Measurements from ENCODE around the gene OOSP2. TPM values are rescaled to one million over a fixed set of nuclear protein-coding genes. Genes with fewer than 3 reads are reported as not detected.
"Not testable (repeated sequence)": the region's sequence is repeated elsewhere in the genome, so short reads cannot be mapped to it uniquely, and the experiment has no call there.

Gene OOSP2
- total RNA-seq, 1 experiment from 2014 or later: not detected

GRCh38 chr11:60065801-60066200, 25.6 kb downstream of the OOSP2 start:
- Histone ChIP-seq H4K20me1 (ENCODE audit: low read length) (no peaks in the 10 kb centered on the region), H3K27ac (ENCODE audit: low read length) (no peak overlapping the region), H3K4me3 (ENCODE audit: low read length) (no peak overlapping the region), H3K4me2 (ENCODE audit: low read length) (no peak overlapping the region), H3K27me3 (ENCODE audit: low read length) (no peaks in the 10 kb centered on the region), H3K4me1 (ENCODE audit: insufficient read depth, low read length) (peaks cover 10% of the 10 kb centered on the region), H3K36me3 (ENCODE audit: low read depth, low read length) (no peaks in the 10 kb centered on the region), H3F3A (ENCODE audit: low read length, unreplicated experiment) (no peaks in the 10 kb centered on the region), H3K9ac (ENCODE audit: low read length) (no peak overlapping the region), H3K9me2 (replicated peaks; ENCODE audit: low read length) (no peaks in the 10 kb centered on the region), H3K79me2 (ENCODE audit: low read length) (no peaks in the 10 kb centered on the region), H2AFZ (ENCODE audit: low read length) (no peak overlapping the region), H3K9me3 (ENCODE audit: low read length) (no peaks in the 10 kb centered on the region)
- DNase-seq (no peak), ATAC-seq (no peak)
- no peak for TF ChIP-seq EZH2 (IDR thresholded peaks at IDR 0.05; ENCODE audit: low read length, unreplicated experiment)
- no TSS peak for BruUV-seq (replicated peaks)
- POLR2A ChIA-PET (ENCODE audit: unreplicated experiment): no interaction called here
- intact Hi-C loops (cut with micrococcal nuclease): no loop called here
- CTCF ChIA-PET: no interaction called here

GRCh38 chr11:60069450-60069849, 29.2 kb downstream of the OOSP2 start:
- Histone ChIP-seq H2AFZ (ENCODE audit: low read length) (no peak overlapping the region), H3K9me3 (ENCODE audit: low read length) (no peaks in the 10 kb centered on the region), H3K27me3 (ENCODE audit: low read length) (no peaks in the 10 kb centered on the region), H3K9me2 (replicated peaks; ENCODE audit: low read length) (no peaks in the 10 kb centered on the region), H3K36me3 (ENCODE audit: low read depth, low read length) (no peaks in the 10 kb centered on the region), H3K9ac (ENCODE audit: low read length) (no peak overlapping the region), H3F3A (ENCODE audit: low read length, unreplicated experiment) (no peaks in the 10 kb centered on the region), H3K27ac (ENCODE audit: low read length) (no peak overlapping the region), H3K4me3 (ENCODE audit: low read length) (no peak overlapping the region), H3K4me1 (ENCODE audit: insufficient read depth, low read length) (peaks cover 6% of the 10 kb centered on the region), H3K4me2 (ENCODE audit: low read length) (no peak overlapping the region), H4K20me1 (ENCODE audit: low read length) (no peaks in the 10 kb centered on the region), H3K79me2 (ENCODE audit: low read length) (no peaks in the 10 kb centered on the region)
- intact Hi-C loops (cut with micrococcal nuclease): no loop called here
- TF ChIP-seq EZH2phosphoT487 (IDR thresholded peaks at IDR 0.05; ENCODE audit: borderline replicate concordance, low read length) (no peak), CTCF (conservative IDR thresholded peaks at IDR 0.05; ENCODE audit: low read depth, low read length) (no peak), EZH2 (IDR thresholded peaks at IDR 0.05; ENCODE audit: low read length, unreplicated experiment) (no peak)
- POLR2A ChIA-PET (ENCODE audit: unreplicated experiment): no interaction called here
- CTCF ChIA-PET: no interaction called here
- BruUV-seq (replicated peaks): no TSS peak
- DNase-seq (no peak), ATAC-seq (no peak)

GRCh38 chr11:60071644-60072043, 31.4 kb downstream of the OOSP2 start:
- POLR2A ChIA-PET (ENCODE audit: unreplicated experiment); H4K20me1 ChIP-seq (ENCODE audit: low read length); DNase-seq; H3K27me3 ChIP-seq (ENCODE audit: low read length); H3K4me2 ChIP-seq (ENCODE audit: low read length); H3K4me1 ChIP-seq (ENCODE audit: insufficient read depth, low read length); H3F3A ChIP-seq (ENCODE audit: low read length, unreplicated experiment); H3K9me3 ChIP-seq (ENCODE audit: low read length); H3K36me3 ChIP-seq (ENCODE audit: low read depth, low read length); H3K9ac ChIP-seq (ENCODE audit: low read length); H3K27ac ChIP-seq (ENCODE audit: low read length); H3K4me3 ChIP-seq (ENCODE audit: low read length); H2AFZ ChIP-seq (ENCODE audit: low read length); H3K9me2 ChIP-seq (replicated peaks; ENCODE audit: low read length); ATAC-seq; H3K79me2 ChIP-seq (ENCODE audit: low read length); CTCF ChIA-PET; intact Hi-C loops (cut with micrococcal nuclease); BruUV-seq (replicated peaks): not testable (repeated sequence)

- no peak overlapping the region for H3K27ac ChIP-seq (ENCODE audit: low read length)
- H3K9me2 ChIP-seq (replicated peaks; ENCODE audit: low read length): no peaks in the 10 kb centered on the region
- no peak overlapping the region for H3K4me2 ChIP-seq (ENCODE audit: low read length)
- no peaks in the 10 kb centered on the region for H3K9me3 ChIP-seq (ENCODE audit: low read length)
- H3K36me3 ChIP-seq (ENCODE audit: low read depth, low read length): no peaks in the 10 kb centered on the region
- POLR2A ChIA-PET (ENCODE audit: unreplicated experiment): no interaction called here
- DNase-seq (no peak), ATAC-seq (no peak)
- no peak overlapping the region for H3K9ac ChIP-seq (ENCODE audit: low read length)
- CTCF ChIA-PET: no interaction called here
- TF ChIP-seq EZH2 (IDR thresholded peaks at IDR 0.05; ENCODE audit: low read length, unreplicated experiment) (no peak), CTCF (conservative IDR thresholded peaks at IDR 0.05; ENCODE audit: low read depth, low read length) (no peak), EZH2phosphoT487 (IDR thresholded peaks at IDR 0.05; ENCODE audit: borderline replicate concordance, low read length) (no peak)
- no peaks in the 10 kb centered on the region for H3K79me2 ChIP-seq (ENCODE audit: low read length)
- H3K27me3 ChIP-seq (ENCODE audit: low read length): no peaks in the 10 kb centered on the region
- intact Hi-C loops (cut with micrococcal nuclease): no loop called here
- H2AFZ ChIP-seq (ENCODE audit: low read length): no peak overlapping the region
- no peak overlapping the region for H3K4me3 ChIP-seq (ENCODE audit: low read length)
- no peaks in the 10 kb centered on the region for H4K20me1 ChIP-seq (ENCODE audit: low read length)
- H3F3A ChIP-seq (ENCODE audit: low read length, unreplicated experiment): no peaks in the 10 kb centered on the region
- no peaks in the 10 kb centered on the region for H3K4me1 ChIP-seq (ENCODE audit: insufficient read depth, low read length)
- no TSS peak for BruUV-seq (replicated peaks)
Observed at GRCh38 chr11:60077216-60077817, 37.1 kb downstream of the OOSP2 start.

All from PC-3 (cell line).